HepG2 (cell line): ENCODE measurements around the gene ARSB. TPM values are rescaled to one million over a fixed set of nuclear protein-coding genes. Genes with fewer than 3 reads are reported as not detected.

Experiments
- ARNT ChIP-seq: fragments of 450-650 bp; IDR thresholded peaks from 2 replicates; pipeline ENCODE4 v1.6.1; 2017
- FOXJ3 ChIP-seq: sonication (generic); formaldehyde crosslinking; IDR thresholded peaks from 2 replicates; pipeline ENCODE4 v1.4.0; 2020; ENCODE audit warnings: missing genetic modification reagents, mild to moderate bottlenecking, borderline replicate concordance
- FUBP1 ChIP-seq: sonication (generic); formaldehyde crosslinking; IDR thresholded peaks from 2 replicates; pipeline ENCODE4 v1.5.1; 2020; ENCODE audit warnings: missing genetic modification reagents, mild to moderate bottlenecking, borderline replicate concordance
- HINFP ChIP-seq: sonication (generic); formaldehyde crosslinking; IDR thresholded peaks from 2 replicates; pipeline ENCODE4 v1.4.0; 2020; ENCODE audit warnings: low read depth, mild to moderate bottlenecking, missing genetic modification reagents
- NFE2L2 ChIP-seq: fragments of 150-350 bp; IDR thresholded peaks from 2 replicates; pipeline ENCODE4 v1.6.1; 2014; ENCODE audit warnings: low read length
- SALL1 ChIP-seq: sonication (generic); formaldehyde crosslinking; IDR thresholded peaks from 2 replicates; pipeline ENCODE4 v1.8.0; 2022; ENCODE audit warnings: mild to moderate bottlenecking, missing genetic modification reagents
- SAP130 ChIP-seq: IDR thresholded peaks from 2 replicates; pipeline ENCODE4 v1.6.1; 2016; ENCODE audit warnings: low read depth
- SRF ChIP-seq: IDR thresholded peaks from 2 replicates; pipeline ENCODE4 v1.6.1; 2011; ENCODE audit warnings: mild to moderate bottlenecking, low read depth, low read length, moderate library complexity
- THYN1 ChIP-seq: sonication (generic); formaldehyde crosslinking; IDR thresholded peaks from 2 replicates; pipeline ENCODE4 v1.8.1; 2023; ENCODE audit warnings: low read depth, mild to moderate bottlenecking, moderate library complexity, missing genetic modification reagents, borderline replicate concordance
- TSC22D2 ChIP-seq: sonication (generic); formaldehyde crosslinking; IDR thresholded peaks from 2 replicates; pipeline ENCODE4 v1.5.1; 2020; ENCODE audit warnings: missing genetic modification reagents, mild to moderate bottlenecking, borderline replicate concordance
- ZBTB34 ChIP-seq: sonication (generic); formaldehyde crosslinking; IDR thresholded peaks from 2 replicates; pipeline ENCODE4 v1.8.0; 2022; ENCODE audit warnings: mild to moderate bottlenecking, missing genetic modification reagents
- ZFP82 ChIP-seq: sonication (generic); formaldehyde crosslinking; IDR thresholded peaks from 2 replicates; pipeline ENCODE4 v1.5.1; 2020; ENCODE audit warnings: mild to moderate bottlenecking, missing genetic modification reagents, borderline replicate concordance
- ZMYM4 ChIP-seq: sonication (generic); formaldehyde crosslinking; IDR thresholded peaks from 2 replicates; pipeline ENCODE4 v1.8.1; 2023; ENCODE audit warnings: mild to moderate bottlenecking, missing genetic modification reagents
- ZNF264 ChIP-seq: sonication (generic); formaldehyde crosslinking; IDR thresholded peaks from 2 replicates; pipeline ENCODE4 v1.4.0; 2020; ENCODE audit warnings: missing genetic modification reagents
- ZNF441 ChIP-seq: sonication (generic); formaldehyde crosslinking; IDR thresholded peaks from 2 replicates; pipeline ENCODE4 v1.7.0; 2021; ENCODE audit warnings: missing genetic modification reagents, borderline replicate concordance
- ZNF605 ChIP-seq: sonication (generic); formaldehyde crosslinking; IDR thresholded peaks from 2 replicates; pipeline ENCODE4 v1.8.0; 2022; ENCODE audit warnings: mild to moderate bottlenecking, missing genetic modification reagents
- polyA plus RNA-seq, 8 experiments: library from polyadenylated mRNA; depleted of rRNA in 3 of 8; stranded (reverse) in 7 of 8; unstranded in 1 of 8; fragments of >200 nt; fragmentation: Illumina TruSeq in 4 of 8; extraction: Trizol in 4 of 8; gene quantifications; 2 replicates each; pipeline versions ENCODE4 v1.2.1 to v1.2.3, GENCODE V29; 2011 to 2016; ENCODE audit warnings: low read depth in 4 of 8, missing spikeins in 1 of 8, mixed read lengths in 1 of 8; ENCODE audit not compliant: insufficient read depth in 1 of 8
- total RNA-seq, 5 experiments: library from RNA; depleted of rRNA; stranded (reverse); fragments of >200 nt; fragmentation: Illumina TruSeq; extraction: Trizol; gene quantifications; 2 replicates each; pipeline ENCODE4 v1.2.3, GENCODE V29; 2016; ENCODE audit warnings: low read depth in 1 of 5
- TF ChIP-seq, protein P1 (sequence below): sonication (generic); formaldehyde crosslinking; IDR thresholded peaks from 2 replicates; pipeline ENCODE4 v1.4.0; 2020; ENCODE audit warnings: mild to moderate bottlenecking, missing genetic modification reagents
- TF ChIP-seq, protein P2 (sequence below): sonication (generic); formaldehyde crosslinking; IDR thresholded peaks from 2 replicates; pipeline ENCODE4 v1.4.0; 2020; ENCODE audit warnings: missing genetic modification reagents

ARSB gene
- total and polyA plus RNA-seq, 2 of the 13 experiments (the other 11 are each of a cell fraction or from before 2014, with no cell fraction given): 52.6 to 66.4 TPM

- no peak for TF ChIP-seq HINFP (CRISPR knock-in tag)
- TF ChIP-seq SALL1 (CRISPR knock-in tag): peak; percentile 29; the same call in 1 of the 2 replicates
- TF ChIP-seq THYN1 (CRISPR knock-in tag): no peak
- TF ChIP-seq FUBP1 (CRISPR knock-in tag): no peak
- no peak for TF ChIP-seq ZNF605 (CRISPR knock-in tag)
- TF ChIP-seq, protein P1, sequence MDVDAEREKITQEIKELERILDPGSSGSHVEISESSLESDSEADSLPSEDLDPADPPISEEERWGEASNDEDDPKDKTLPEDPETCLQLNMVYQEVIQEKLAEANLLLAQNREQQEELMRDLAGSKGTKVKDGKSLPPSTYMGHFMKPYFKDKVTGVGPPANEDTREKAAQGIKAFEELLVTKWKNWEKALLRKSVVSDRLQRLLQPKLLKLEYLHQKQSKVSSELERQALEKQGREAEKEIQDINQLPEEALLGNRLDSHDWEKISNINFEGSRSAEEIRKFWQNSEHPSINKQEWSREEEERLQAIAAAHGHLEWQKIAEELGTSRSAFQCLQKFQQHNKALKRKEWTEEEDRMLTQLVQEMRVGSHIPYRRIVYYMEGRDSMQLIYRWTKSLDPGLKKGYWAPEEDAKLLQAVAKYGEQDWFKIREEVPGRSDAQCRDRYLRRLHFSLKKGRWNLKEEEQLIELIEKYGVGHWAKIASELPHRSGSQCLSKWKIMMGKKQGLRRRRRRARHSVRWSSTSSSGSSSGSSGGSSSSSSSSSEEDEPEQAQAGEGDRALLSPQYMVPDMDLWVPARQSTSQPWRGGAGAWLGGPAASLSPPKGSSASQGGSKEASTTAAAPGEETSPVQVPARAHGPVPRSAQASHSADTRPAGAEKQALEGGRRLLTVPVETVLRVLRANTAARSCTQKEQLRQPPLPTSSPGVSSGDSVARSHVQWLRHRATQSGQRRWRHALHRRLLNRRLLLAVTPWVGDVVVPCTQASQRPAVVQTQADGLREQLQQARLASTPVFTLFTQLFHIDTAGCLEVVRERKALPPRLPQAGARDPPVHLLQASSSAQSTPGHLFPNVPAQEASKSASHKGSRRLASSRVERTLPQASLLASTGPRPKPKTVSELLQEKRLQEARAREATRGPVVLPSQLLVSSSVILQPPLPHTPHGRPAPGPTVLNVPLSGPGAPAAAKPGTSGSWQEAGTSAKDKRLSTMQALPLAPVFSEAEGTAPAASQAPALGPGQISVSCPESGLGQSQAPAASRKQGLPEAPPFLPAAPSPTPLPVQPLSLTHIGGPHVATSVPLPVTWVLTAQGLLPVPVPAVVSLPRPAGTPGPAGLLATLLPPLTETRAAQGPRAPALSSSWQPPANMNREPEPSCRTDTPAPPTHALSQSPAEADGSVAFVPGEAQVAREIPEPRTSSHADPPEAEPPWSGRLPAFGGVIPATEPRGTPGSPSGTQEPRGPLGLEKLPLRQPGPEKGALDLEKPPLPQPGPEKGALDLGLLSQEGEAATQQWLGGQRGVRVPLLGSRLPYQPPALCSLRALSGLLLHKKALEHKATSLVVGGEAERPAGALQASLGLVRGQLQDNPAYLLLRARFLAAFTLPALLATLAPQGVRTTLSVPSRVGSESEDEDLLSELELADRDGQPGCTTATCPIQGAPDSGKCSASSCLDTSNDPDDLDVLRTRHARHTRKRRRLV (CRISPR knock-in tag): no peak
- no peak for TF ChIP-seq ARNT
- TF ChIP-seq ZMYM4 (CRISPR knock-in tag): peak; percentile 76
- 0 out of 2 replicates have a peak, but pooled peaks have one; percentile 29 for TF ChIP-seq ZFP82 (CRISPR knock-in tag)
- TF ChIP-seq SRF: no peak
- TF ChIP-seq TSC22D2 (CRISPR knock-in tag): no peak
- TF ChIP-seq, protein P2, sequence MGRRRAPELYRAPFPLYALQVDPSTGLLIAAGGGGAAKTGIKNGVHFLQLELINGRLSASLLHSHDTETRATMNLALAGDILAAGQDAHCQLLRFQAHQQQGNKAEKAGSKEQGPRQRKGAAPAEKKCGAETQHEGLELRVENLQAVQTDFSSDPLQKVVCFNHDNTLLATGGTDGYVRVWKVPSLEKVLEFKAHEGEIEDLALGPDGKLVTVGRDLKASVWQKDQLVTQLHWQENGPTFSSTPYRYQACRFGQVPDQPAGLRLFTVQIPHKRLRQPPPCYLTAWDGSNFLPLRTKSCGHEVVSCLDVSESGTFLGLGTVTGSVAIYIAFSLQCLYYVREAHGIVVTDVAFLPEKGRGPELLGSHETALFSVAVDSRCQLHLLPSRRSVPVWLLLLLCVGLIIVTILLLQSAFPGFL (CRISPR knock-in tag): no peak
- no peak for TF ChIP-seq ZNF441
- TF ChIP-seq NFE2L2: no peak
- TF ChIP-seq SAP130 (CRISPR knock-in tag): peak; percentile 64
- peak; percentile 51; the same call in 1 of the 2 replicates for TF ChIP-seq ZBTB34 (CRISPR knock-in tag)
- TF ChIP-seq ZNF264 (CRISPR knock-in tag): 0 out of 2 replicates have a peak, but pooled peaks have one; percentile 43
- peak; percentile 87; the same call in 1 of the 2 replicates for TF ChIP-seq FOXJ3 (CRISPR knock-in tag)
Measured at GRCh38 chr5:79030663-79031484, 45.8 kb upstream of the ARSB start (continued).
